ENCODE data around the gene BRICD5. TPM values are rescaled to one million over a fixed set of nuclear protein-coding genes. Genes with fewer than 3 reads are reported as not detected.

BRICD5 gene
- total RNA-seq, 1 donor, result 2.4 TPM

DNA sequence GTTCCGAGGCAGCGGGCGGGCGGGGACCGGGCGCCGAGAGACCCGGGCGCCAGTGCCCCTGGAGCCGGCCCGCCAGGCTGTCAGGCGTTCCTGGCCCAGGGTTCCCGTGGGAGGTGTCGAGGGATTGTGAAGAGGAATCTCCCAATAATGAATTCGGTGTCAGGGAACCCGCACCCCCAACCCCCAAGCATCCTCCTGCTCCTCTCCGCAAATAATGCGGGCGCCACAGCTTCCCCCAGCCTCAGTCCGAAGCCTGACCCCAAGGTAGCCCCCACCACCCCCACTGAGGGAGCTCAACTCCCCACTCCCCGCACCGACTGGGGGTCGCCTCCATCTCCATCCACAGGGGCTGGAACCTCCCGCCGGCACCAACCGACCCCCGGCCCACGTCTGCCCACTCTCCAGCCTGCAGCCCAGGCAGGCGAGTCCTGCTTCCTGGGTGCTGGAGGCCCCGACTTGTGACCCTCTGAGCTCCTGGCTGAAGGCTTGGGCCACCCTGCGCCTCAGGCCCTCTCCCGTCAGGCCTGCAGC is 13.6 kb downstream of the BRICD5 start:
- TF ChIP-seq, protein P1, sequence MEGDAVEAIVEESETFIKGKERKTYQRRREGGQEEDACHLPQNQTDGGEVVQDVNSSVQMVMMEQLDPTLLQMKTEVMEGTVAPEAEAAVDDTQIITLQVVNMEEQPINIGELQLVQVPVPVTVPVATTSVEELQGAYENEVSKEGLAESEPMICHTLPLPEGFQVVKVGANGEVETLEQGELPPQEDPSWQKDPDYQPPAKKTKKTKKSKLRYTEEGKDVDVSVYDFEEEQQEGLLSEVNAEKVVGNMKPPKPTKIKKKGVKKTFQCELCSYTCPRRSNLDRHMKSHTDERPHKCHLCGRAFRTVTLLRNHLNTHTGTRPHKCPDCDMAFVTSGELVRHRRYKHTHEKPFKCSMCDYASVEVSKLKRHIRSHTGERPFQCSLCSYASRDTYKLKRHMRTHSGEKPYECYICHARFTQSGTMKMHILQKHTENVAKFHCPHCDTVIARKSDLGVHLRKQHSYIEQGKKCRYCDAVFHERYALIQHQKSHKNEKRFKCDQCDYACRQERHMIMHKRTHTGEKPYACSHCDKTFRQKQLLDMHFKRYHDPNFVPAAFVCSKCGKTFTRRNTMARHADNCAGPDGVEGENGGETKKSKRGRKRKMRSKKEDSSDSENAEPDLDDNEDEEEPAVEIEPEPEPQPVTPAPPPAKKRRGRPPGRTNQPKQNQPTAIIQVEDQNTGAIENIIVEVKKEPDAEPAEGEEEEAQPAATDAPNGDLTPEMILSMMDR (IDR thresholded peaks at IDR 0.05; ENCODE audit: insufficient read depth, low read length), result no peak
- DNase-seq (ENCODE audit: low read depth), result no peak
- H3K4me3 ChIP-seq (ENCODE audit: low read depth, low read length), result no peak overlapping the region

DNA sequence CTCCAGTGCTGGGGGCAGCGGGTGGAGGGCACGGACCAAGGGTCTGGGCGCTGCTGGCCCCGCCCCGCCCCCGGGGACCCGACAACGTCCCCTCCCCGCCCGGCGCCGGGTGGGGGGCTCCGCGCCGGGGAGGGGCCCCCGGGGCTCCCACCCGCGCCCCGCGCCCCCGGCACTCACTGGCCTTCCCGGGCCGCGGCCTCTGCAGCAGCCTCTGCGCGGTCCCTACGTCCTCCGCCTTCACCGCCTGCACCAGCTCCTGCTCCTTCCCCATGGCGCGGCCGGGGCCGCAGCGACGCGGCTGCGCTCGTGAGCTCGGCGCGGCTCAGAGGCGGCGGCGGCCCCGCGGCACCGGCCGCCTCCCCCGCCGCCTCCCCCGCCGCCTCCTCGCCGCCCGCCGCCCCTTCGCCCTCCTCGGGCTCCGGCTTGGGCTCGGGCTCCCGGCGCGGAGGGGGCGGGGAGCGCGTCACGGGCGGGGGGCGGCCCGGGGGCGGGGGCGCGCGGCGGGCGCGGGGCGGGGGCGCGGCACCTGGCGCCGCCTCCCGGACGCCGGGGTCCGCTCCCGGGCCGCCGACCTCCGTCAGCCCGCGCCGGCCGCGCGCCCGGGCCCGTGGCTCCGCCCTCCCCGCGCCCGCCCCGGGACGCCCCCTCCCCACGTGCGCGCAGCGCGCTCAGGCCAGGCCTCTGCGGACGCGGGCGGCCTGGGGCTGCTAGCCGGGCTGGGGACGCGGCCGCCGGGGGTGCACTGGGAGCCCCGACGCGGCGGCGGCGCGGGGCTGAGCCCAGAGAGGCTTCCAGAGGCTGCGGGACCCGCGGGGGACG is 14.3 kb downstream of the BRICD5 start, which contains the start of gene CASKIN1:
CASKIN1 (minus strand) TSS at position 444 of the 819 bp plus-strand sequence; CDS start at position 271, 173 bp downstream.
- DNase-seq (ENCODE audit: low read depth), result no peak
- H3K4me3 ChIP-seq (ENCODE audit: low read depth, low read length), result peak within 1 kb of the TSS; percentile 46
- TF ChIP-seq, protein P1 (IDR thresholded peaks at IDR 0.05; ENCODE audit: insufficient read depth, low read length), result no peak

DNA sequence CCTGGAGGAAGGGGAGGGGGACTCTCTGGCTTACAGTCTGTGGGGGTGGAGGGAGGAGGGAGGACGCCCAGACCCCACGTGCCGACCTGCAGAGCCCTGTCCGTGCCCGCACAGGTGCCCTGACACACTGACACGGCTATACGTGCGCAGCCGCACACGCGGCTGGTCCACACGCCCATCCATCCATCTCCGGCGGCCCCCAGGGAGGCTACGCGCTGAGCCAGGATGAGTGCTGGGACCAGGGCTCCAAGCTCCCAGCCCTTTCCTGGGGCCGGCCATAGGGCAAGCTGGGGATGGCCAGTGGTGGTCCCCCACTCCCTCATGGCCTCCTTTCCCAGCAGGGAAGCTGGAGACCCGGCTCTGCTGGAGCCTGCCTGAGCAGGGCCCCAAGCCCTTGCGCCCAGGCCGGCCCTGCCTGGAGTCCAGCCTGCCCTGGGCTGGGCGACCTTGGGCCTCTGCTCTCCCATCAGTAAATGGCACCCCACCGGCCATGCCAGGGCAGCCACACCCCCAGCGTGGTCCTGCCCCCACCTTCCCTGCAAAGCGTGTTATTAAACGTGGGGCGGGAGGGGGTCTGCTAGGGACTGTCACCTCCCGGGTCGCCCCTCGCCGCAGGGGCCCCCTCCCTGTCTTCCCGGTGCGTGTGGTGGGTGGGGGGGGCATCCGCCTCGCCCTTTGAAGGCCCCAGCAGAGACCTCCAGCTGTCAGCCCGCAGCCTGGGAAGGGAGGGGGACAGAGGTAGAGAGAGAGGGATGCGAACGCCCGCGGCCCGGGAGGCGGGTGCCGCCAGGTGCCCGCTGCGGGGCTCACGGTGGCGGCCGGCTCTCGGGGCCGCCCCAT is 15.1 kb downstream of the BRICD5 start:
- H3K4me3 ChIP-seq (ENCODE audit: low read depth, low read length), result peak overlapping the region; percentile 13
- no peak for DNase-seq (ENCODE audit: low read depth)
- TF ChIP-seq, protein P1 (IDR thresholded peaks at IDR 0.05; ENCODE audit: insufficient read depth, low read length), result no peak

DNA sequence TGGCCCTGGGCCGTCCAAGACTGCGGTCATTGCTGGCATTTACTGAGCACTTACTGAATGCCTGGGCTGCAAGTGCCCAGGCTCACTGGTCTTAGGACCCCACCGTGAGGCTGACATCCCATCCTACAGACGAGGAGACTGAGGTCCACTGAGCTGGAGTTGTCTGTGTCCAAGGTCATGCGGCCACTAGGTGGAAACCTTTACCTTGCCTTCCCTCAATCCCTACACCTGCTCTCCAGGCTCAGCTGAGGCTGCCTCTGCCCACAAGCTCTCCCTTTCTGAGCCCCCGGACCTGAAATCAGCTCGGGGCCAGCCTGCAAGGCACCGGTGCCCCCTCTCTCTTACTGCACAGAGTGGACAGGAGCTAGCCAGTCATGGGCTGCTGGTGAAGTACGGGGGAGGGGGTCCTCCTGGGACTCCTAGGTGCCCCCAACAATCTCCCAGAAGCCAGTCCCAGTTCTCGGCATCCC is 15.8 kb downstream of the BRICD5 start:
- no peak overlapping the region for H3K4me3 ChIP-seq (ENCODE audit: low read depth, low read length)
- DNase-seq (ENCODE audit: low read depth), result peak; percentile 42
- TF ChIP-seq, protein P1 (IDR thresholded peaks at IDR 0.05; ENCODE audit: insufficient read depth, low read length), result peak; percentile 24

DNA sequence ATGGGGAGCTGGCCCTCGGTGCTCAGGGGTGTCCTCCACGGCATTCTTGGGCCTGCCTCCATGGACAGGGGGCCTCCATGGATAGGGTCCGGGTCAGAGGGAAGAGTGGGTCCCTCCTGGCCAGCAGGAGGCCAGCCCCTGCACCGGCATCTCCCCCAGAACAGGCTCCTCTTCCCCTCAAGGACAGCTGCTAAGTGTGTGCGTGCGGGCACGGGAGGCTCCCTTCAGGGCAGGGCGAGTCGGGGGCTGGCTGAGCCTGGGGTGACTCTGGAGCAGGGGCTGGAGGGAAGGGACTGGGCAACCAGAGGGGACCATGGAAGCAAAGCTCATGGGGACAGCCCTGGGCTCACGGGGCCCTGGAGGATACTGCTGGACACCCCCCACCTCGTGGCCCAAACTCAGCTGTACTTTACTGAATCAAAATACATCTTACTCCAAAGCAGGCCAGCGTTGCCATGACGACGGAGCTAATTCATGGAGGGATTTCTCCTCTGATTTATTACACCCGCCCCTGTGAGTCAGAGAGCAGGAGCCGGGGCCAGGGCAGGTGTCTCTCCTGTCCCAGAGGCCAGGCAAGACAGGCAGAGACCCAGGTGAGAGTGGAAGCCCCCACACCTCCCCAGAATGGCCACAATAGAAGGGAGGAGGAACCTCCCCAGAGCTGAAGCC is 16.4 kb downstream of the BRICD5 start:
- TF ChIP-seq, protein P1 (IDR thresholded peaks at IDR 0.05; ENCODE audit: insufficient read depth, low read length), result no peak
- peak; percentile 43 for DNase-seq (ENCODE audit: low read depth)
- no peak overlapping the region for H3K4me3 ChIP-seq (ENCODE audit: low read depth, low read length)

DNA sequence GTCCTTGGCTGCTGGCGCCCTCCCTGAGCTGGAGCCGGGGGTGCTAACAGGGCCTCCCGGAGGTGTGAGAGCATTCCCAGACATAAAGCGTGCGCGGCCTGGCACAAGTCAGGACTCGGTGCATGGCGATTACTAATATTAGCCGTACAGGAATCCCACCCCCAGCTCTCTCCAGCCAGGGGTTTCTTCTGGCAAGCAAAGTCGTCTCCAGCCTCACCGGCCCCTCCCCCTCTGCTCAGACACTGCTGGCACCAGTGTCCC is 19.3 kb downstream of the BRICD5 start:
- TF ChIP-seq, protein P1 (IDR thresholded peaks at IDR 0.05; ENCODE audit: insufficient read depth, low read length), result no peak
- DNase-seq (ENCODE audit: low read depth), result no peak
- H3K4me3 ChIP-seq (ENCODE audit: low read depth, low read length), result no peak overlapping the region
